ENCODE measurements around the gene STIMATE.

Gene STIMATE

GRCh38 chr3:52817221-52817620 is 80.1 kb downstream of the STIMATE start:
- DNase-seq (ENCODE audit: low read depth) = no peak

DNA sequence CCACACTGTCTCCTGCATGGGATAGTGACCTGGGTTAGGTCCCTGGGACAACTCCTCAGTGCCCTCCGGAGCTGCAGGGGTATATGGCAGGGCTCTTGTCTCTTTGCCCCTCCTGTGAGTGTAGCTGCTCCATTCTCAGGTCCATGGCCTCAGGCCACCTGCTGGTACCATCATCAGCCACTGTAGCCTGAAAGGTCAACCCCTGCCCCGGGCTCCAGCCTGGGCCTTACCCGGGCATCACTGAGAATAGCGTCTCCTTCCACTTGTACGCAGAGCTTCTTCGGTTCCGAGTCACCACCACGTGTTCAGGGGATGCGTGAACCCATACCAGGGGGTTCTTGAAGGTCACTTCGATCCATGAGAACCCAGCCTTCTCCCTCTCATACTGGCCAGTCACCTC is 80.7 kb downstream of the STIMATE start:
- no peak for DNase-seq (ENCODE audit: low read depth)

GRCh38 chr3:52816199-52816598 is 81.1 kb downstream of the STIMATE start:
- DNase-seq (ENCODE audit: low read depth) = no peak

- DNase-seq (ENCODE audit: low read depth) = no peak
Observed at GRCh38 chr3:52813810-52814209, 83.5 kb downstream of the STIMATE start.

DNA sequence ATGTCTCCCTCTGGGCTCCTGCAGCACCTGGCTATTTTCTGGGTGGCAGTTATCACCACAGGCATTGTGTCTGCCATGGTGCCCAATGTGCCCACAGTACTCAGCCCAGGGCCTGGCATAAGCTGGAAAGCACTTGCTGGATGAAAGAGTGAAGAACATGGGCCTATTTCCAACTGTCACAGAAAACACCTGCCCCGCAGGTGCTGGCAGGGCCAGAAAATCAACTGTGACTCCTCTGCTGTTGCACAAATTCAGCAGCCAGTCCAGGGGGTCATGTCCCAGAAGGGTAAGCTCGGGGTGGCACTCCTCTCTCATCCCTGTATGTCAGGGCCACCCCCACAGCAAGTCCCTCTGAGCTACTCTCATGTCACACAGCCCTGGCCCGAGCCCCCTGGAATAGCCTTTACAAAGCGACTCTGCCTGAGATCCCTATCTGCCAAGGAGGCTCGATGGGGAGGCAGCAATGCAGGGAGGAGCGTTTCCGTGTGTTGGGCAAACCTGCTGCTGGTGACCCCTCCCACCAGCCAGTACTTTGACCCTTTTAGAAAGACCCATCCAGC is 85.8 kb downstream of the STIMATE start:
- DNase-seq (ENCODE audit: low read depth) = no peak

GRCh38 chr3:52810923-52811322 is 86.4 kb downstream of the STIMATE start:
- no peak for DNase-seq (ENCODE audit: low read depth)

DNA sequence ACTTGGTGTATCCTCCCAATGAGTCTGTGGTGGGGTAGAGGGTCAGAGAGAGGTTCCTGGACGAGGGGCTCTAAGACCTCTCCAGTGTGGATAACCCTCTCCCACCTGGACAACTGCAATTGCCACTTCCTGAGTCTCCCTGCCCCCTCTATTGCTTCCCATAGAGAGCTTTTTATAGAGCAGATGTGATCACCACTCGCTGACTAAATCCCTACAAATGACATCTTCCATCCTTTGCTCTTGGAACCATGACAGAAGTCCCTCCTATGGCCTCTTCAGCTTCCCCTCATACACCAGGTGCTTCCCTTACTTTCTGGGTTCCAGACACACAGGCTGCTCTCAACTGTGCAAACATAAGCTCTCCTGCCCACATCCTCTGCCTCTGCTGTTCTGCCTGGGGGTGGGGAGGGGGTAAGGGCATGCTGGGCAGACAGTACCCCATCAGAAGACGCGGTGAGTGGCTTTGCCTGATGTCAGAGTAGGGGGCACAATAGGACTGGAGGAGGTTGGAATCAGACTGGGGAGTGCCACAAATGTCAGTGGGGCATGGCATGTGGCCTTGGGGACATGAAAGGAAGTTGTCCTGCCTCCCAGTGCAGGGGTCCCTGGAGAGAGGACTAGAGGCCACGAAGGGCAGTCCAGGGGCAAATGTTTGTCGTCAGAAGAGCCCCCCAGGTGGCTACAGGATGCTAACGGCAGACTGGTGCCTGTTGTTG is 87.5 kb downstream of the STIMATE start:
- DNase-seq (ENCODE audit: low read depth) = no peak

GRCh38 chr3:52809149-52809548 is 88.2 kb downstream of the STIMATE start:
- no peak for DNase-seq (ENCODE audit: low read depth)

DNA sequence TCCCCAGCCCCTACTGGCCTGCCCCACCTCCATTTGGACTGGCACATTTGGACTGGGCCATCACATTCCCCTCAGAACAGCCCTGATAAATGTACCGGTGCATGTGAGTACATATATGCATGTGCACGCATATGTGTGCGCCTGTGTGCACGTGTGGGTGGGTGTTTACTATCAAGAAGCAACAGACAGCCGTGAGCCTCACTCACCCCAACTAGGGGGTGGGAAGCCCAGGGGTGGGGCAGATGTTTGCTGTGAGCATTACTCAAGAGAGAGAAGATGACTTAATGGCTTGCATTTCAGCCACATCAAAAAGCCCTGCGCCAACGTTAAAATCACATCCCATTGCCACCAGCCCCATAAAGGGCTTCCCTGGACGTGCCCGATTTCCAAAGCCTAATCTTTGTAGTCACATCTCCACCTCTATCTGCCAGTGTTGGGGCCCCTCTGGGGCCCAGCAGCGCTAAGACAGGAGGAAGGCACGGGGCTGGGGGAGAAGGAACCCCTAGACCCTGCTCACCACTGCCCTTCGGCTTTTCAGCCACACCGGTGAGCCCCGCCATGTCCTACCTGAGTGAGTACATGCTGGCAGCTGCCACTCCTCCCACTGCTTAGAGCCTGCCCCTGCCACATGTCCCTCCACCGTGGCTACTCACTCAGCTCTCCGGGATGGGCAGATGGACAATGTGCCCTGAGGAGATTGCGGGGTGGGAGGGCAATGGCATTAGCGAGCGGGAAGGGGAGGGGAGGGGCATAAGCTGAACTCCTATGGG is 91.9 kb downstream of the STIMATE start:
- no peak for DNase-seq (ENCODE audit: low read depth)

- no peak for DNase-seq (ENCODE audit: low read depth)
Observed at GRCh38 chr3:52801839-52802238, 95.5 kb downstream of the STIMATE start.

GRCh38 chr3:52800079-52800478 is 97.3 kb downstream of the STIMATE start:
- DNase-seq (ENCODE audit: low read depth) = no peak

DNA sequence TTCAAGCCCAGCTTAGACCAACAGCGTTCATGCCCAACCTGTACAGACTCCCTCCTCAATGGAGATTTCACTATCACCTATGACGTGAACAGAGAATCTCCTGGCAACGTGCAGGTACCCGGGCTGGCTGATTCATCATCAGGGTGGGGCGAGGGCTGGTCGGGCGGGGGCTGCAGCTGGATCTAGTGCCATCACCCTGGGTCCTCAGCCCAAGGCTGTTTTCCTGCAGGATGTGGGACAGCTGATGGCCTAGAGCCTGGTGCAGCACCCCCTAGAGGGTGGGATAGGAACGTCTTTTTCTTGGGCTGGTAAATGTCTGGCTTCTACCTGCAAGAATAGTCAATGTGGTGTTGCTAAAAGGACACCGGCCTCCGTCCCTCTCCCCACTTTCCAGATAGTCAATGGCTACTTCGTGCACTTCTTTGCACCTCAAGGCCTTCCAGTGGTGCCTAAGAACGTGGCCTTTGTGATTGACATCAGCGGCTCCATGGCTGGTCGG is 98.3 kb downstream of the STIMATE start:
- no peak for DNase-seq (ENCODE audit: low read depth)

DNA sequence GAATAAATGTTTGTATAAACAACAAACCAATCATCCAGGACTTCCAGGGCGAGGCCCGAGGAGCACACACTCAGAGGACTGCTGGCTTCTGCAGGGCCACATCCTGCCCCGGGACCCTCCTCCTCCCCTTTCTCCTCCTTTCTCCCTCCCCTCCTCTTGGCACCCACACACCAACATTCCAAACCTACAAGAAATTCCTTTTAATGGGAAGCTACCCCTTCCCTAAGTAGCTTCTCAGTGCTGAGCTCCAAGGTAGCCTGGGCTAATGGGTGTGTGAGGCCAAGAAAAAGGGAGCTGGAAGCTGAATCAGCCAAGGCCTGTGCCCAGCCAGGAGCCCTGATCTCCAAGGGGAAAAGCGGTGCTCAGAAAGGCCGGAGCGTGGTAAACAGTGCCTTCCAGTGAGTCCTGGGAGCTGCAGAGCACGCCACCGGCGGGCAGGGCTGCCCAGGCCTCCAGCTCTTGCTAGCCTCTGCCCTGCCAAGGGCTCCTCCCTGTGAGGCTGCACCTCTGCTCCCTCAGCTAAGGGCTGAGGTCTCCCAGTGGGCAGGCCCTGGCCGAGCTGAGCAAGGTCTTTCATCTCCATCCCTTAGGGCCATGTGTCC is 98.9 kb downstream of the STIMATE start:
- DNase-seq (ENCODE audit: low read depth) = no peak

DNA sequence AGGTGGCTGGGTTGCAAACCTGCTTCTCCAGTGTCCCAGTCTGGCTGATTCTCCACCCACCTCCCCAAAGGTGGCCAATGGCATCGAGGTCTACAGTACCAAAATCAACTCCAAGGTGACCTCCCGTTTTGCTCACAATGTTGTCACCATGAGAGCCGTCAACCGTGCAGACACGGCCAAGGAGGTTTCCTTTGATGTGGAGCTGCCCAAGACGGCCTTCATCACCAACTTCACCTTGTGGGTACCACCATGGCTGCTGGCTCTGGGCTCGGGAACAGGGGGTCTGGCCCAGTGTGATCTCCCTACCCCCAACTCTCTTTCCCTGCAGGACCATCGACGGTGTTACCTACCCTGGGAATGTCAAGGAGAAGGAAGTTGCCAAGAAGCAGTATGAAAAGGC is 100.9 kb downstream of the STIMATE start:
- no peak for DNase-seq (ENCODE audit: low read depth)

- no peak for DNase-seq (ENCODE audit: low read depth)
Observed at GRCh38 chr3:52795298-52795900, 101.9 kb downstream of the STIMATE start.

DNA sequence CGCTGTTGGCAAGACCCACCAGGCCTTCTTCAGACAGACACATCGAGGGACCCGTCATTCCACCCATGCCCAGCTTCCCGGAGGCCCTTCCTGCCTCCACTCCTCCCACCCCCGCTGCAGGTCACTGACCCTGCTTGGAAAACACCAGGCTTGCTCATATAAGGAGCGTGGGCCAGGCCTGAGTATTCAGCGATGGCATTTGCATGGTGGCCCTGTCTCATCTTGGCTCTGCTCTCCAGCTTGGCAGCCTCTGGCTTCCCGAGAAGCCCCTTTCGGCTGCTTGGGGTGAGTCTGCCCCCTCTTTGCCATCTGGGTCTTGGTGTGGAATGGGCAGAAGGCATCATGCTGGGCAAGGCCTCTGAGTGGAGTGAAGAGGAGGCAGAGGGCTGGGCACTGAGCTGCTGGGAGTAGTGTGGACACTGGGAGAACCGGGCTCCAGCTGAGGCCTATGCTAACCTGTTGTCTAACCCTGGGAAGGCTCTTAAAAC is 102.7 kb downstream of the STIMATE start, which contains the start of gene ITIH3:
Gene ITIH3, plus strand, starts transcription at position 185 of the 488 bp plus-strand sequence. Its CDS starts 8 bp downstream, at position 193.
- DNase-seq (ENCODE audit: low read depth) = no peak

DNA sequence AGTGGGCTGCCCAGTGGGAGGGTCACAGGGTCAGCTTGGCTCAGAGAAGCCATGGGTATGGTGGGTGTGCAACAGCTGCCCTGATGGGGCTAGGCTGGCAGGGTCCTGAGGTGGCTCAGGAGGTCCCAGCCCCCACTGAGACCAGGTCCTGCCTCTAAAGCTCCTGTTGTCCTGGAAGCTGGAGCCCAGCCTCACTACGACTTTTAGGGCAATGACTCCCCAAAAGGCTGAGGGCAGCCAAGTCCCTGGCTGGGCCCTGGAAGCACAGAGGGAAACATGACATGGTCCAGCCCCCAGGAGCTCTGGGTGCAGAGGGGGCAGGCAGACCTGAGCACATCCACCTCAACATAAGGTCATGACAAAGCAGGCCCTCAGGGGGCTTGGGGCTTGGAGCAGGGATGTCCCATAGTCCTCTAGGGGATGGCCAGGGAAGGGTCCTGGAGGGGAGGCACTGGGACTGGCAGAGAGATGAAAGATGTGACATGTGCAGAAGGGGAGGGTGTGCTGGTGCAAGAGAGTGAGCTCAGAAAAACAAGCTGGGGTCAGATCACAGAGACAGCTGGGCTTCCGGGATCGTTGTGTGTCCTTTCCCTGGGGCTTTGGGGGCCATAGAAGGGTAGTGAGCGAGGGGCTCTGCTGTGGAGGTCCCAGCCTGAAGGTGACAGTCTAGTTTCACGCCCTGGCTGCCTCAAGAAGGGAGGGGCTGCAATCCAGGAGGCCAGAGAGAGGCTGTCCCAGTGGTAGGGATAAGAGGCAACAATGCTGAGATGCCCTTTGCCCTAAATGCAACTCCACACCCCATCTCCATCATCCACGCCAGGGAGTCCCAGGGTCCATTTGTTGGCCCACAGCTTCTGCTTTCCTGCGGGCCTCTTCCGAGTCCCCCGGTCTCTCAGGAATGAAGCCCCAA is 103.4 kb downstream of the STIMATE start:
- no peak for DNase-seq (ENCODE audit: low read depth)

DNA sequence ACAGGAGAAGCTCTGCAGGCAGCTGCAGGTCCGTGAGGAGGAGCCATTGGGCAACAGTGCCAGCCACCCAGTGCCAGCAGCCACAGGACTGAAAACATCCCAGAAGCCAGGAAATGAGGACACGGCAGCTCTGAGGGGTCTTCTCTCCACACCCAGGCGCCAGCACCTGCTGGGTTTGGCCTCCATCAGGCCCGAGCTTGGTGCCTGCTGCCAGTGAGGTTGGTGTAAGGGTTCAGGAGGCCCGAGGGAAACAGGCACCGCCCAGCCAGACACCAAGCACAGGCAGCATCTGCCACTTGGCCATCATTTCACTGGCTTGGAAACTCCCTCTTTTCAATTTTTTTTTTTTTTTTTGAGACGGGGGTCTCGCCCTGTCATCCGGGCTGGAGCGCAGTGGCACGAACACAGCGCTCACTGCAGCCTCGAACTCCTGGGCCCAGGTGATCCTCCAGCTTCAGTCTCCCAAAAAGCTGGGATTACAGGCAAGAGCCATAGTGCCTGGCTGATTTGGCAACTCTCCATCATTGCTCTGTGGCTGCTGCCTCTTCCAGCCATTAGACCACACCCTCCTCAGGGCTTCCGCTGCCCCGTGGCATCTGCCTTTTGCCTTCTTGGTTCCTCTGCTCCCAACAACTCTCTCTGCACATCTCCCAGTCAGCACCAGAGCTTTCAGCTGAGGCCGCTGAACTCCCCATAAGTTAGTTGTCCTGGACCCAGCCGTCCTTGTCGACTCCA is 104.2 kb downstream of the STIMATE start:
- no peak for DNase-seq (ENCODE audit: low read depth)

- DNase-seq (ENCODE audit: low read depth) = no peak
Observed at GRCh38 chr3:52792413-52792812, 104.9 kb downstream of the STIMATE start.

GRCh38 chr3:52791928-52792327 is 105.4 kb downstream of the STIMATE start:
- no peak for DNase-seq (ENCODE audit: low read depth)
